Upper lobe of left lung (tissue), 4 donors: ENCODE results near the gene CRIP1.

ENCODE experiments used
- CTCF ChIP-seq, 6 experiments: fragments of 450-650 bp in 4 of 6; fragments of 200-600 bp in 2 of 6; sonication (generic) in 2 of 6; IDR thresholded peaks; one replicate each; pipeline ENCODE4 v1.5.1; 2016 to 2019; ENCODE audit warnings: antibody characterized with exemption in 6 of 6
- POLR2A ChIP-seq, 4 donors: fragments of 450-650 bp; IDR thresholded peaks; one replicate each; pipeline ENCODE4 v1.5.1; 2016 to 2017; ENCODE audit warnings: antibody characterized with exemption in 4 of 4, mild to moderate bottlenecking in 2 of 4

GRCh38 chr14:105529319-105529568 is 42.6 kb downstream of the CRIP1 start:
- no peak for TF ChIP-seq CTCF (IDR thresholded peaks at IDR 0.05)
- no peak for TF ChIP-seq POLR2A (IDR thresholded peaks at IDR 0.05)
